Cardiac septum (tissue), 1 donor: ENCODE results near the gene SLC35E1. TPM values are rescaled to one million over a fixed set of nuclear protein-coding genes. Genes with fewer than 3 reads are reported as not detected.

Source experiments
- DNase-seq: peaks from one replicate; pipeline ENCODE4 v3.0.0-alpha.2; 2020; ENCODE audit warnings: low spot score
- intact Hi-C: fragments of 100-400 bp; cut with DNase I; formaldehyde crosslinking; loops from one replicate; pipeline ENCODE4 v1.14.0; 2022
- total RNA-seq: library from RNA; stranded (reverse); fragmentation: NEBNext Ultra II Directional; extraction: Animal tissue kit (Norgen Biotek cat#: 25700); gene quantifications from one replicate; pipeline ENCODE4 v1.2.1, GENCODE V29; 2021
- donor health status: DM: no; HTN: no; CAD: no.

Gene SLC35E1
- total RNA-seq, 1 donor from 2014 or later = 26.7 TPM

DNA sequence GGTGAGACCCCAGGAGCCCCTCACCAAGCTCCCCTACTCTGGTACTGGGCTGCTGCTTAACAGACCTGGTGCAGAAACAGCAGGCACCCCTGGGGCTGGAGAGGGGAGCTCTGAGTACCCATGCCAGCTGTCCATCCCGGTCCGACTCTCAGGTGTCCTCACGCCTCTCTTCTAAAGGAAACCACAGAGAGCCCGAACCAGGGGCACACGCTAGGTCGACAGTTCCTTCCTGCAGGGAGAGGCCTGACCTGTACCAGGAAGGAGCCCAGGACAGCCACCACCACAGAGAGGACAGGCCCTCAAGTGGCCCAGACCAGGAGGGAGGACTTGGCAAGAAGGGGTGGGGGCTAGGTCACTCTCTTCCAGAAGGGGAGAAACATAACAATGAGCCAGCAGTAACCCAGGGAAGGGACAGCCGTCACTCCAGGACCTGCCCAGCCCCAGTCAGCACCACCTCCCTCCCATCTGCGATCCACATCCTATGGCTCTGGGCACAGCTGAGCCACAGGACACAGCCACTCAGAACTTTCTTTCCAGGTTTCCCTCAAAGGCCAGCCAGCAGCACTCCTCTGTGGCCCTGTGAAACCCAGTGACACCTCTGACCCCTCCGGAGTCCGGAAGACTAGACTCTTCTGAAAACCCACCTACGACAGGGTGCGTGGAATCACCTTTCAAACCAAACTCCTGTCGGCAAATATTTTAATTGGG is 13.0 kb upstream of the SLC35E1 start:
- intact Hi-C loops = loop anchor here (5.0 kb wide), 1 partner anchor 42 kb away; the partner anchor contains the start of gene MED26
- no peak for DNase-seq

GRCh38 chr19:16584248-16585093 is 12.3 kb upstream of the SLC35E1 start:
- peak; percentile 88 for DNase-seq
- intact Hi-C loops = loop anchor here (1.0 to 5.0 kb wide), 2 partner anchors 12 to 43 kb away; partner anchors contain the start of genes MED26 and SLC35E1

- DNase-seq = no peak
- intact Hi-C loops = no loop called here
Measured at GRCh38 chr19:16582486-16583261, 10.5 kb upstream of the SLC35E1 start.

GRCh38 chr19:16581971-16582343 is 9.7 kb upstream of the SLC35E1 start:
- no peak for DNase-seq
- intact Hi-C loops = no loop called here

DNA sequence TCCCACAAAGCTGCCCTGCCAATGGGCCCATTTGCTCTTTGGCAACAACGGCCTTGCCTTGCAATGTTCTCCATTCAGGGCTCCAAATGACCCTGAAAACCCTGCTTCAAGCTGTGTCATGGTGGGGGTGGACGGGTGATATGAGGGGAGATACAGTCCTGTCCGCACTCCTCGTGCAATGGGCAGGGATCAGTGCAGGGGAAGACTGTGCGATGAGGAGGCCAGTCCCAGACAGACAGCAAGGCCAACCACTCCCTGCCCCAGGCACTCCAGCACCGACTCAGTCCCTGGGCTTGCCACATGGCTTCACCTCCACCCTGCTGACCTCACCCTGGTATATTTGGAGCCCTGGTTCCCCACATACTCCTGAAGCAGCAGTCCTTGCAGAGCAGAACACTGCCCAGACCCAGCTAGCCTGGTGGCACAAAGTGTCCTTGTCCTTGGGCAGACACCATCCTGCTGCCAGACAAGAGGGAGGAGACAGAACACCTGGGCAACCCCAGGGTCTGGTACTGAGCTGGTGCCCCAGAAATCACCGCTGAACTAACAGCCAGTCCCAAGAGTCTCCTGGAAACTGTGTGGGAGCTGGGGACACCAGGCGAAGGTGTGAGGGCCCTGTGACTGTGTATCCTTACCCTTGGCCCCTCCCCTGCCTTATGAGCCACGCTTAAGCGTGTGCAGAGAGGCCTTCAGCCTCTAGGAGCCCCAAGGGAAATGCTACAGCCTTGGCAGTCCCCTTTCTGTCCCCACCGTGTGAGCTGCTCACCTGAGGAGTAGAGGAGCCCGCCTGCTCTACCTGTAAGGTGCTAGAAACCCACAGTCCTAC is 9.1 kb upstream of the SLC35E1 start:
- intact Hi-C loops = no loop called here
- DNase-seq = no peak

DNA sequence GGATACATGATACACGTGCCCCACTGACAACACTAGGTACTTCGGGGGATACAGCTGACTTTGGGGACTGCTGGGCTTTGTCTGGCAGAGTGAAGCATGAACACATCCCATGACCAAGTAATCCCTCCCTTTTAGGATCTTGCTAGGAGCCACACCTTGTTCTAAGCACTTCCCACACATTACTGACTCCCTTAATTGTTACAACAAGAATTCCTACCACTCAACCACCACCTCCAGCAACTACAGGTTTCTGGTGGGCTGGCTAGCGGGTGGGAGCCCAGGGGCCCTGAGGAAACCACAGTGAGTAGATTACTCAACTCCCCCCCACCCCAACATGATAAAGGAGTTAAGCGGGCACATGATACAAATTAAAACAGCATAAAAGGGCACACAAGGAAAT is 7.2 kb upstream of the SLC35E1 start:
- intact Hi-C loops = no loop called here
- no peak for DNase-seq

GRCh38 chr19:16577531-16577985 is 5.3 kb upstream of the SLC35E1 start:
- no peak for DNase-seq
- intact Hi-C loops = no loop called here

GRCh38 chr19:16576690-16577530 is 4.7 kb upstream of the SLC35E1 start:
- intact Hi-C loops = no loop called here
- no peak for DNase-seq

DNA sequence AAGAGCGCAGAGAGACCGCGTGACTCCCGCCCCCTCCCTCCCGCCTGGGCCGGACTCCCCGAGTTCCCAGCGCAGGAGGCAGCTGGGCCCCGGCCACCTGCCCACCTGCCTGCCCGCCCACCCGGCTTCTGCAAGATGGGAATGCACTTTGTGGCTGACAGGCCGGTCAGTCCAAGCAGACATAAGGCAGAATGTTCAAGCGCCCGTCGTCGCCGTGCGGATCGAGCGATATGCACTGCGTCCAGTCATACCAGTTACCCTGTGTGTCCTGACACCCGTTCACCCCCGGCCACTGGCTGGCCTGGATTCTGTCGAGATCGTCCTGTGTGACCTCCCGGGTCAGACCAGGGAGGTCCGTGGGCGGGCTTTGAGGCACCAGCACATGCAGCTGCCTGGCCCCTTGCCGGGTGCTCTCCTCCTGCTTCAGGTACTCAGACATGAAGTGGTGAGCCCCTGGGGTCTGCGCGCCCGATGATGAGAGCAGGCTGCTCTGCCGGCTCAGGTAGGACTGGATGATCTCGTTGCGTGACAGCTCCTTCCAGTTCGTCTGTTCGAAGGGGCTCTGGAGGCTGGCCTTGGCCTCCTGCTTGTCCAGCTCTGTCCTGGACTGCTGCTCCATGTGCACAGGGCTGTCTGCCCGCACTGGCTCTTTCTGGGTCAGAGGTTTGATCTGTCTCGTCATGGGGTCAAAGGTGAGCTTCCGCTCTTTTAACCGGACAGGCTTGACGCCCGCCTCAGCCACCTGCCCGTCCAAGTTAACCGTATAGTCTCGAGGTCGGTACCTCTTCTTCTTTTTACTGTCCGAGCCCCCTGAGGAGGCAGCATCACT is 3.9 kb upstream of the SLC35E1 start:
- intact Hi-C loops = no loop called here
- no peak for DNase-seq

DNA sequence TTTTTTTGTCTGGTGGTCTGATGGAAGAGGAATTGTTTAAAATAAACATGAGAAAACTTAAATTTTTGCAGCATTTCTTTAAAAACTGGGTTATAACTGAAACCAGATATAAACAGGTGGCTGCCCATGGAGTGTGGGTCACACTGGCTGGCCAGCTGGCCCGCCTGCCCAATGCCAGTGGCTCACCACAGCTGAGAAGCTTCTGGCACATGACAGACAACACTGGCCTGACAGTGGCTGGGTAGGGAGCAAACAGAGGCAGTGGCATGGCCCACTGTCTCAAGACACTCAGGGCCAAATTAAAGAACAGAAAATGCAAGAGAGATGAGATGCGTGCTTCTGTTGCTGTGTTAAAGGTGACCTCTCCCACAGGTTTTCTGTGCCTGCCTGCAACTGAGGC is 3.1 kb upstream of the SLC35E1 start:
- no peak for DNase-seq
- intact Hi-C loops = no loop called here

DNA sequence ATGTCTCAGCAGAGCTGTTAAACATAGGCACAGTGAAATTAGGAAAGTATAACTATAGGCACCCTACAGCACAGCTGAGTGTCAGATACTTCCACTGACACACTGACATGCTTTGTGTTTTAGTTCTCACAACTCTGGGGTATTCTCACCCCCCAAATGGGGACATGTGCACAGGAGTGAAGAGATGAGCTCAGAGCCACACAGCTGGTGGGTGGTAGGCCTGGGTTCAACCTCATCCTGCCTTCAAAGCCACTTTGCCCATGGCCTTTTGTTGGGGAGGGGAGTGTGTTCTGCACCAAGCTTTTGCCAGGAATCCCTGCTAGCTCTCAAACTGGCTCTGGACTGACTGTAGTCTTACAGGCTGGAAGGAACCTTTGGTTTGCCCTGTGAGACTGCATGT is 1.7 kb upstream of the SLC35E1 start:
- intact Hi-C loops = loop anchor here (2.0 kb wide), 2 partner anchors 31 to 55 kb away; partner anchors contain the start of genes CHERP and MED26
- no peak for DNase-seq

DNA sequence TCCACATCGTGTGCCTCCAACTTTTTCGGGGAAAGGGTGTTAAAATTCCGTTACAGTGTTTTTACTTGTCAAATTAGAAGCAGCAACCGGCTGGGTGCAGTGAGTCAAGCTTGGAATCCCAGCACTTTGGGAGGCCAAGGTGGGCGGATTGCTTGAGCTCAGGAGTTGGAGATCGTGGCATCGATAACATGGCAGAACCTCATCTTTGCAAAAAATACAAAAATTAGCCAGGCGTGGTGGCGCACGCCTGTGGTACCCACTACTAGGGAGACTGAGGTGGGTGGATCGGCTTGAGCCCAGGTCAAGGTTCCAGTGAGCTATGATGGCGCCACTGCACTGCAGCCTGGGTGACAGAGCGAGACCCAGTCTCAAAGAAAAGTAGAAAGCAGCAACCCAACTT is 1.1 kb upstream of the SLC35E1 start:
- intact Hi-C loops = loop anchor here (2.0 kb wide), 2 partner anchors 30 to 56 kb away; partner anchors contain the start of genes CHERP and MED26

GRCh38 chr19:16571822-16572331 is 338 bp downstream of the SLC35E1 start:
- DNase-seq = no peak
- intact Hi-C loops = loop anchor here (1.0 to 2.0 kb wide), 3 partner anchors 12 to 57 kb away; partner anchors contain the start of genes CHERP and MED26

More for the DNA sequence above, 1.1 kb upstream of the SLC35E1 start:
- DNase-seq = no peak

DNA sequence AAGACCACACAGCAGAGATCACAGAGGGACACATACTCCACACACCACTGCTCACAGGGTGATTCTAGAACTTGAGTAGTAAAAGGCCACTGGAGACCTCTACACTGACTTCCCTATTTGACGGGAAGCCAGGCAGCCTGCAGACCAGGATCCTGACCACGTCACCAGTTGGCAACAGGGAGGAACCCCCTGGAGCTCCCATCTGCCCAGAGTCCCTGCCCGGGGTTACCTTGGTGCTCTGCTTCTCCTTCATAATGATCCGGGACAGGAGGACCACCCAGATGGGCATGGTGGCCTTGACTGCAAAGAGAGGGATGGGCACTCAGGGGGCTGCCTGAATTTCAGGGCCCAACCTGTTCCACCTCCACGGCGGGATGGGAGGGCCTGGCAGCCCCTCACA is 932 bp downstream of the SLC35E1 start:
- no peak for DNase-seq
- intact Hi-C loops = no loop called here

DNA sequence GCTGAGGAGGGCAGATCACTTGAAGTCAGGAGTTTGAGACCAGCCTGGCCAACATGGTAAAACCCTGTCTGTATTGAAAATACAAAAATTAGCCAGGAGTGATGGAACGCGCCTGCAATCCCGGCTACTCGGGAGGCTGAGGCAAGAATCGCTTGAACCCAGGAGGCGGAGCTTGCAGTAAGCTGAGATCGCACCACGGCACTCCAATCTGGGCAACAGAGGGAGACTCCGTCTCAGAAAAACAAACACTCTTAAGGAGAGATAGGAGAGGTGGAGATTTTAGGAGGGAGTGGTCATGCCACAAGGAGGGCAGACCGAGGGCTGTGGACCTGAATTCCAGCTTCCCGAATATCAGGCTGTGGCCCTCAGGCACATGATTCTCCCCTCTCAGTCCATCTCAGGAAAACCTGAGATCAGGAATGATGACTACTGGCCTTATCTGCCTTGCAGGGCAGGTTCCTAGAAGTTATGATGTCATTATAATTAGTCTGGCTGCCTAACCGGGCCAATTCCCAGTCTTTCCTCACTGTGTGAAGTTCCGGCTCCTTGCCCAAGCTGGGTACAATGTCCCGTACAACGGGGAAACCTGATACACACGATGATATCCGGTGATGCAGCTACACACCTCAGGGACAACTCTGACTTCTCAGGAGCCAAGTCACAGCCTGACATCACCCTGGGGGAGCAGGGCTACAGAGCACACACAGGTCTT is 2.5 kb downstream of the SLC35E1 start:
- no peak for DNase-seq
- intact Hi-C loops = no loop called here

GRCh38 chr19:16566702-16567101 is 5.5 kb downstream of the SLC35E1 start:
- intact Hi-C loops = no loop called here
- DNase-seq = no peak
